SU-DHL-6 (cell line): ENCODE data around the gene NAPB.

Source experiments
- EZH2phosphoT487 ChIP-seq: fragments of 200-600 bp; sonication (generic), shearing (Covaris generic); conservative IDR thresholded peaks from 2 replicates; pipeline ENCODE4 v1.6.1; 2018; ENCODE audit warnings: mild to moderate bottlenecking, antibody characterized with exemption, low read length, moderate library complexity, mixed read lengths
- TF ChIP-seq, protein P1 (sequence below): fragments of 200-600 bp; sonication (generic); IDR thresholded peaks from one replicate; pipeline ENCODE4 v1.5.1; 2017; ENCODE audit warnings: antibody characterized with exemption, mild to moderate bottlenecking, low read length, moderate library complexity; ENCODE audit not compliant: insufficient read depth, poor library complexity, severe bottlenecking

DNA sequence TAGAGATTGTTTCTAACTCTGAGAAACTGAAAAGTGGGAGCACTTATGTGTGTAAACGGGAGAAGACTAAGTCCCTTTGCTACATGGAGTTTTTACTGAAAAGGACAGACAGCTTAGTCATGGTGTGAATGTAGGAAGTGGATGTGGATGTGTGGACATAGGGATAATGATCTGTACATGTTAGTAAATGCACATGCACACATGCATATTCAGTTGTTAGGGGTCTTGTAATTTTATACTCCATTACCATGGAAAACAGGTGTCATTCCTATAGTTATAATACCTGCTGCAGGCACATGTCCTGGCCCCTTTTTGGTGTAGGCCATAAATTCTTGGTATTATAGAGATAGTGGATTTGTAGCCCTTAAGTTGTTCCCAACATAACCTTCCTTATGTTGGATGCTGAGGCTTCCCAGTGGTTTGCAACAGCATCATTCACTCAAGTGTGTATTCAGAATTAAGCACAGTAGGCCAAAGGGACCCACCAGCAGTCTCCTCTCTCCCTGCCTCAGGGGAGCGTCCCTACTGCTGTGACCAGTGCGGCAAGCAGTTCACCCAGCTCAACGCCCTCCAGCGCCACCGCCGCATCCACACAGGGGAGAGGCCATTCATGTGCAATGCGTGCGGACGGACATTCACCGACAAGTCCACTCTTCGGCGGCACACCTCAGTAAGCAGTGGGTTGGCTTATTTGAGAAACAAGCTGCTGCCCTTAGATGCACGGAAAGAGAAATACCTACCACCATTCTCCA, 52.0 kb downstream of the NAPB start:
- TF ChIP-seq, protein P1, sequence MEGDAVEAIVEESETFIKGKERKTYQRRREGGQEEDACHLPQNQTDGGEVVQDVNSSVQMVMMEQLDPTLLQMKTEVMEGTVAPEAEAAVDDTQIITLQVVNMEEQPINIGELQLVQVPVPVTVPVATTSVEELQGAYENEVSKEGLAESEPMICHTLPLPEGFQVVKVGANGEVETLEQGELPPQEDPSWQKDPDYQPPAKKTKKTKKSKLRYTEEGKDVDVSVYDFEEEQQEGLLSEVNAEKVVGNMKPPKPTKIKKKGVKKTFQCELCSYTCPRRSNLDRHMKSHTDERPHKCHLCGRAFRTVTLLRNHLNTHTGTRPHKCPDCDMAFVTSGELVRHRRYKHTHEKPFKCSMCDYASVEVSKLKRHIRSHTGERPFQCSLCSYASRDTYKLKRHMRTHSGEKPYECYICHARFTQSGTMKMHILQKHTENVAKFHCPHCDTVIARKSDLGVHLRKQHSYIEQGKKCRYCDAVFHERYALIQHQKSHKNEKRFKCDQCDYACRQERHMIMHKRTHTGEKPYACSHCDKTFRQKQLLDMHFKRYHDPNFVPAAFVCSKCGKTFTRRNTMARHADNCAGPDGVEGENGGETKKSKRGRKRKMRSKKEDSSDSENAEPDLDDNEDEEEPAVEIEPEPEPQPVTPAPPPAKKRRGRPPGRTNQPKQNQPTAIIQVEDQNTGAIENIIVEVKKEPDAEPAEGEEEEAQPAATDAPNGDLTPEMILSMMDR, result no peak
- TF ChIP-seq EZH2phosphoT487, result no peak
